Liver (tissue), 9 donors: Measurements from ENCODE around the gene ZMYND19. TPM values are rescaled to one million over a fixed set of nuclear protein-coding genes. Genes with fewer than 3 reads are reported as not detected.

Experiments used
- DNase-seq: peaks from one replicate; pipeline ENCODE4 v3.0.0-alpha.2; 2017; ENCODE audit warnings: low spot score
- H3K27ac ChIP-seq, 2 donors: one replicate each; pipeline ENCODE4 v1.7.0; 2013; ENCODE audit warnings: inconsistent platforms in 2 of 2, low read length in 2 of 2, control low read depth in 1 of 2, low read depth in 1 of 2, mild to moderate bottlenecking in 1 of 2
- H3K27me3 ChIP-seq, 4 donors: one replicate each; pipeline versions ENCODE4 v1.6.1 to v1.7.0; 2013; ENCODE audit warnings: low read length in 3 of 4, inconsistent platforms in 1 of 4, mild to moderate bottlenecking in 1 of 4, moderate library complexity in 1 of 4; ENCODE audit not compliant: control insufficient read depth in 4 of 4, insufficient read depth in 4 of 4
- H3K36me3 ChIP-seq, 4 donors: one replicate each; pipeline versions ENCODE4 v1.6.1 to v1.7.0; 2013; ENCODE audit warnings: low read length in 3 of 4, mild to moderate bottlenecking in 3 of 4, low read depth in 1 of 4, moderate library complexity in 1 of 4; ENCODE audit not compliant: control insufficient read depth in 4 of 4, insufficient read depth in 3 of 4
- H3K4me1 ChIP-seq, 4 donors: one replicate each; pipeline versions ENCODE4 v1.6.1 to v1.7.0; 2013; ENCODE audit warnings: low read length in 3 of 4, mild to moderate bottlenecking in 3 of 4, moderate library complexity in 1 of 4; ENCODE audit not compliant: control insufficient read depth in 4 of 4, insufficient read depth in 4 of 4
- H3K4me3 ChIP-seq, 3 donors: one replicate each; pipeline versions ENCODE4 v1.6.1 to v1.7.0; 2013; ENCODE audit warnings: low read length in 3 of 3, control low read depth in 1 of 3, low read depth in 1 of 3, mild to moderate bottlenecking in 1 of 3
- H3K9ac ChIP-seq, 2 donors: one replicate each; pipeline ENCODE4 v1.7.0; 2013; ENCODE audit warnings: low read length in 2 of 2, mild to moderate bottlenecking in 2 of 2, moderate library complexity in 2 of 2, control low read depth in 1 of 2, low read depth in 1 of 2
- H3K9me3 ChIP-seq, 4 donors: one replicate each; pipeline versions ENCODE4 v1.6.1 to v1.7.0; 2013; ENCODE audit warnings: low read length in 3 of 4; ENCODE audit not compliant: control insufficient read depth in 4 of 4
- EGR1 ChIP-seq, 2 donors: IDR thresholded peaks; 2 replicates each; pipeline ENCODE4 v1.6.1; 2016 to 2018; ENCODE audit warnings: antibody characterized with exemption in 2 of 2, low read depth in 2 of 2
- FOXA1 ChIP-seq: IDR thresholded peaks from 2 replicates; pipeline ENCODE4 v1.6.1; 2016; ENCODE audit warnings: antibody characterized with exemption
- FOXA2 ChIP-seq: IDR thresholded peaks from 2 replicates; pipeline ENCODE4 v1.6.1; 2016; ENCODE audit warnings: antibody characterized with exemption
- HNF4A ChIP-seq, 2 donors: conservative IDR thresholded peaks; 2 replicates each; pipeline ENCODE4 v1.6.1; 2016; ENCODE audit warnings: antibody characterized with exemption in 2 of 2, mild to moderate bottlenecking in 2 of 2
- JUND ChIP-seq, 2 donors: IDR thresholded peaks; 2 replicates each; pipeline ENCODE4 v1.6.1; 2016; ENCODE audit warnings: antibody characterized with exemption in 2 of 2
- RAD21 ChIP-seq, 2 donors: IDR thresholded peaks; 2 replicates each; pipeline ENCODE4 v1.6.1; 2016; ENCODE audit warnings: antibody characterized with exemption in 2 of 2, mild to moderate bottlenecking in 2 of 2
- RXRA ChIP-seq, 2 donors: IDR thresholded peaks; 2 replicates each; pipeline ENCODE4 v1.6.1; 2017 to 2018; ENCODE audit warnings: antibody characterized with exemption in 2 of 2, mild to moderate bottlenecking in 1 of 2
- SP1 ChIP-seq: IDR thresholded peaks from 2 replicates; pipeline ENCODE4 v1.6.1; 2018; ENCODE audit warnings: antibody characterized with exemption, mild to moderate bottlenecking
- WGBS: extraction: QIAGEN DNeasy Blood & Tissue Kit; methylation state at CpG from one replicate; pipeline ENCODE4 v1.1.7; 2013; 5-methylcytosine and 5-hydroxymethylcytosine counted together
- polyA plus RNA-seq, 2 donors: library from polyadenylated mRNA; stranded (reverse) in 1 of 2; unstranded in 1 of 2; fragments of 200-250 nt in 1 of 2; fragments of >200 nt in 1 of 2; fragmentation: Nextera tagmentation in 1 of 2; extraction: Ambion mirVana in 1 of 2; gene quantifications; one replicate each; pipeline versions ENCODE4 v1.2.1 to v1.2.3, GENCODE V29; 2013 to 2015
- total RNA-seq, 2 donors: library from RNA; depleted of rRNA; stranded (reverse); fragments of >200 nt; gene quantifications; one replicate each; pipeline ENCODE4 v1.2.3, GENCODE V29; 2014
- TF ChIP-seq, protein P1 (sequence below): fragments of 150-350 bp; IDR thresholded peaks from 2 replicates; pipeline ENCODE4 v1.5.1; 2017; ENCODE audit warnings: improper control_type of control experiment, low read depth, low read length; ENCODE audit not compliant: missing input control
- TF ChIP-seq, protein P2 (sequence below): IDR thresholded peaks from 2 replicates; pipeline ENCODE4 v1.6.1; 2016; ENCODE audit warnings: antibody characterized with exemption
- TF ChIP-seq, protein P3 (sequence below): IDR thresholded peaks from 2 replicates; pipeline ENCODE4 v1.6.1; 2016; ENCODE audit warnings: antibody characterized with exemption, mild to moderate bottlenecking
- donor health status: healthy.
- donor health status: healthy.
- donor health status: healthy.
- donor health status: healthy.
- donor health status: healthy.

Gene ZMYND19
- total and polyA plus RNA-seq, 4 donors, result 2.4 to 7.1 (median 7.0) TPM

DNA sequence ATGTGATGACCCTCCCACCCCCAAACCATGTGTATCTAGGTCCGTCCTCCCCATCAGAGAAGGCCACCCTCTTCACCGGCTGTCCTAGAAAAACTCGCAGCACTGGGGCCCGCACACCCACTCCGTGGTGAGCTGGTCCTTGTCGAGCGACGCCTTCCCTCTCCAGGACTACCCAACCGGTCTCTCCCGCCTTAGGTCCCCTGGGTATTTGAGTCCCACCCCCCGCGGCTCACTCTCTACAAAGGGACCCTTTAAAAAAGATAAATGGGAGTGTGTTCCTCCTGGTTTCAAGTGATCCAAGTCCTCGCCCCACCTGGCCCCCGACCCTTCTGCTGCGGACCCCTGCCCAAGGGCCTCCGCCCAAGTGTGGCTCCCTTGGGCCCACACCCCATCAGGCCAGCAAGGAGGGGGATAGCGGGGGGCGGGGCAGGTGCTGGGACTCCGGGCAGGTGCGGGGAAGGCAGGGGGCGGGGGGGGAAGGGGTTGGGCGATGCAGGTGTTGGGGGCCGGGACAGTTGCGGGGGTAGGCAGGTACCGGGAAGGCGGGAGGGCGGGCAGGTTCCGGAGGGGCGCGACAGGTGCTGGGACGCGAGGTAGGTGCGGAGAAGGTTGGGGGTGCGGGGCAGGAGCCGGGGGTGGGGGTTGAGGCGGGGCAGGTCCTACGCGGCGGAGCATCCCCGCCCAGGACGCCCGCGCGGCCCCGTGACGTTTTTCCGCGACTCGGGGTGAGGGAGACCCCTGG, 14.2 kb upstream of the ZMYND19 start (continued):
- no peak for TF ChIP-seq RAD21 (IDR thresholded peaks at IDR 0.05)
- TF ChIP-seq JUND (IDR thresholded peaks at IDR 0.05), result no peak
- TF ChIP-seq FOXA1, result no peak
- TF ChIP-seq, protein P1, sequence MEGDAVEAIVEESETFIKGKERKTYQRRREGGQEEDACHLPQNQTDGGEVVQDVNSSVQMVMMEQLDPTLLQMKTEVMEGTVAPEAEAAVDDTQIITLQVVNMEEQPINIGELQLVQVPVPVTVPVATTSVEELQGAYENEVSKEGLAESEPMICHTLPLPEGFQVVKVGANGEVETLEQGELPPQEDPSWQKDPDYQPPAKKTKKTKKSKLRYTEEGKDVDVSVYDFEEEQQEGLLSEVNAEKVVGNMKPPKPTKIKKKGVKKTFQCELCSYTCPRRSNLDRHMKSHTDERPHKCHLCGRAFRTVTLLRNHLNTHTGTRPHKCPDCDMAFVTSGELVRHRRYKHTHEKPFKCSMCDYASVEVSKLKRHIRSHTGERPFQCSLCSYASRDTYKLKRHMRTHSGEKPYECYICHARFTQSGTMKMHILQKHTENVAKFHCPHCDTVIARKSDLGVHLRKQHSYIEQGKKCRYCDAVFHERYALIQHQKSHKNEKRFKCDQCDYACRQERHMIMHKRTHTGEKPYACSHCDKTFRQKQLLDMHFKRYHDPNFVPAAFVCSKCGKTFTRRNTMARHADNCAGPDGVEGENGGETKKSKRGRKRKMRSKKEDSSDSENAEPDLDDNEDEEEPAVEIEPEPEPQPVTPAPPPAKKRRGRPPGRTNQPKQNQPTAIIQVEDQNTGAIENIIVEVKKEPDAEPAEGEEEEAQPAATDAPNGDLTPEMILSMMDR, result no peak
- no peak for TF ChIP-seq EGR1 (IDR thresholded peaks at IDR 0.05; ENCODE audit: low read depth in 2 of 2)
- TF ChIP-seq FOXA2, result no peak

DNA sequence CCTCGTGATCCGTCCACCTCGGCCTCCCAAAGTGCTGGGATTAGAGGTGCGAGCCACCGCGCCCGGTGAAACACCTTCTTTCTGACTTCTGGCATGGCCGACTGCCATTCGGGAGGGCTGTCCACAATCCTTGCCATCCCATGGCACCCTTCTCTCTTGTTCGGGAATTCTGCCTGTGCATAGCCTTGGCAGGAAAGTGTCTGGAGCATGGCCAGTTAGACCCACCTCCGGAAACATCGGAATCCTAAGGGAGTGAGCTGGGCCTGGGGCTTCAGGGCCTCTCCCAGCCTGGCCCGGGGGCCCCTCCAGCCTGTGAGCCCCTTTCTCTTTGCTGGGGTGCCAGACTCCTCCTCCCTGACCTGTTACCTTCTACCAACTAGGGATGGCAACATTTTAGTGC, 13.6 kb upstream of the ZMYND19 start:
- H3K36me3 ChIP-seq, result no peaks in the 10 kb centered on the region
- no peaks in the 10 kb centered on the region for H3K9me3 ChIP-seq
- TF ChIP-seq RAD21 (IDR thresholded peaks at IDR 0.05) (no peak), RXRA (IDR thresholded peaks at IDR 0.05) (no peak), SP1 (no peak)
- TF ChIP-seq, protein P2, sequence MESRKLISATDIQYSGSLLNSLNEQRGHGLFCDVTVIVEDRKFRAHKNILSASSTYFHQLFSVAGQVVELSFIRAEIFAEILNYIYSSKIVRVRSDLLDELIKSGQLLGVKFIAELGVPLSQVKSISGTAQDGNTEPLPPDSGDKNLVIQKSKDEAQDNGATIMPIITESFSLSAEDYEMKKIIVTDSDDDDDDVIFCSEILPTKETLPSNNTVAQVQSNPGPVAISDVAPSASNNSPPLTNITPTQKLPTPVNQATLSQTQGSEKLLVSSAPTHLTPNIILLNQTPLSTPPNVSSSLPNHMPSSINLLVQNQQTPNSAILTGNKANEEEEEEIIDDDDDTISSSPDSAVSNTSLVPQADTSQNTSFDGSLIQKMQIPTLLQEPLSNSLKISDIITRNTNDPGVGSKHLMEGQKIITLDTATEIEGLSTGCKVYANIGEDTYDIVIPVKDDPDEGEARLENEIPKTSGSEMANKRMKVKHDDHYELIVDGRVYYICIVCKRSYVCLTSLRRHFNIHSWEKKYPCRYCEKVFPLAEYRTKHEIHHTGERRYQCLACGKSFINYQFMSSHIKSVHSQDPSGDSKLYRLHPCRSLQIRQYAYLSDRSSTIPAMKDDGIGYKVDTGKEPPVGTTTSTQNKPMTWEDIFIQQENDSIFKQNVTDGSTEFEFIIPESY, result no peak
- 91% methylated on average over 13 of the region's 13 CpGs for WGBS
- no peak for DNase-seq
- no peak overlapping the region for H3K27ac ChIP-seq
- H3K4me3 ChIP-seq, result no peak overlapping the region
- H3K9ac ChIP-seq, result no peak overlapping the region
- H3K27me3 ChIP-seq, result no peaks in the 10 kb centered on the region
- H3K4me1 ChIP-seq, result peaks cover 7 to 28% (median 26%) of the 10 kb centered on the region in 4 donors

DNA sequence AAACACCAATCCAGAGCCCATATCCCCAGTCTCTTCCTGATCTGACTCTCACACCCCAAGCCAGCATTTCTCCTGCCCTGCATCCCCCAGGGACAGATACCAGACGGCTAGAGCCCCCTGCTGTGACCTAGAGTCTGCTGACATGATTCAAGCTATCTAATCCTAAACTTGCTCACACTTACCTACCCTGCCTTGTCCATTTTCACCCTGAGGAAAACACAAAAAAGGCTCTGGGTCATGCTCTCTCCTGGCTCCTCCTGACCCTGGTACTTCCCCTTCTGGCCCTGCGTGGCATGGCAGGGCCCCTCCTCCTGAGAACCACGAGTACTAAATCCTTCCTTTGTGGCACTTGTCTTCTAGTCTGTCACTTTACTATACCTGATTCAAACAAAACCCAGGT, 12.3 kb upstream of the ZMYND19 start:
- Histone ChIP-seq H3K27me3 (no peaks in the 10 kb centered on the region), H3K4me3 (no peak overlapping the region), H3K9ac (no peak overlapping the region), H3K36me3 (no peaks in the 10 kb centered on the region), H3K27ac (no peak overlapping the region), H3K9me3 (no peaks in the 10 kb centered on the region), H3K4me1 (peaks cover 7 to 20% (median 17%) of the 10 kb centered on the region in 4 donors)
- TF ChIP-seq FOXA1, result no peak
- TF ChIP-seq, protein P3, sequence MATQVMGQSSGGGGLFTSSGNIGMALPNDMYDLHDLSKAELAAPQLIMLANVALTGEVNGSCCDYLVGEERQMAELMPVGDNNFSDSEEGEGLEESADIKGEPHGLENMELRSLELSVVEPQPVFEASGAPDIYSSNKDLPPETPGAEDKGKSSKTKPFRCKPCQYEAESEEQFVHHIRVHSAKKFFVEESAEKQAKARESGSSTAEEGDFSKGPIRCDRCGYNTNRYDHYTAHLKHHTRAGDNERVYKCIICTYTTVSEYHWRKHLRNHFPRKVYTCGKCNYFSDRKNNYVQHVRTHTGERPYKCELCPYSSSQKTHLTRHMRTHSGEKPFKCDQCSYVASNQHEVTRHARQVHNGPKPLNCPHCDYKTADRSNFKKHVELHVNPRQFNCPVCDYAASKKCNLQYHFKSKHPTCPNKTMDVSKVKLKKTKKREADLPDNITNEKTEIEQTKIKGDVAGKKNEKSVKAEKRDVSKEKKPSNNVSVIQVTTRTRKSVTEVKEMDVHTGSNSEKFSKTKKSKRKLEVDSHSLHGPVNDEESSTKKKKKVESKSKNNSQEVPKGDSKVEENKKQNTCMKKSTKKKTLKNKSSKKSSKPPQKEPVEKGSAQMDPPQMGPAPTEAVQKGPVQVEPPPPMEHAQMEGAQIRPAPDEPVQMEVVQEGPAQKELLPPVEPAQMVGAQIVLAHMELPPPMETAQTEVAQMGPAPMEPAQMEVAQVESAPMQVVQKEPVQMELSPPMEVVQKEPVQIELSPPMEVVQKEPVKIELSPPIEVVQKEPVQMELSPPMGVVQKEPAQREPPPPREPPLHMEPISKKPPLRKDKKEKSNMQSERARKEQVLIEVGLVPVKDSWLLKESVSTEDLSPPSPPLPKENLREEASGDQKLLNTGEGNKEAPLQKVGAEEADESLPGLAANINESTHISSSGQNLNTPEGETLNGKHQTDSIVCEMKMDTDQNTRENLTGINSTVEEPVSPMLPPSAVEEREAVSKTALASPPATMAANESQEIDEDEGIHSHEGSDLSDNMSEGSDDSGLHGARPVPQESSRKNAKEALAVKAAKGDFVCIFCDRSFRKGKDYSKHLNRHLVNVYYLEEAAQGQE, result no peak
- no peak for TF ChIP-seq HNF4A (conservative IDR thresholded peaks at IDR 0.05)
- 27% methylated on average over 3 of the region's 3 CpGs for WGBS
- no peak for DNase-seq
